Uterus (tissue), 2 donors: ENCODE data around the gene ADGRA3.

Source experiments
- POLR2A ChIP-seq, 2 donors: fragments of 450-650 bp; IDR thresholded peaks; one replicate each; pipeline ENCODE4 v1.6.1; 2016; ENCODE audit warnings: antibody characterized with exemption in 2 of 2, mild to moderate bottlenecking in 1 of 2, moderate library complexity in 1 of 2
- TF ChIP-seq, protein P1 (sequence below), 4 experiments: fragments of 200-600 bp in 2 of 4; fragments of 450-650 bp in 2 of 4; sonication (generic) in 2 of 4; IDR thresholded peaks; one replicate each; pipeline ENCODE4 v1.5.1; 2016 to 2019; ENCODE audit warnings: antibody characterized with exemption in 4 of 4, mild to moderate bottlenecking in 2 of 4, moderate library complexity in 1 of 4

DNA sequence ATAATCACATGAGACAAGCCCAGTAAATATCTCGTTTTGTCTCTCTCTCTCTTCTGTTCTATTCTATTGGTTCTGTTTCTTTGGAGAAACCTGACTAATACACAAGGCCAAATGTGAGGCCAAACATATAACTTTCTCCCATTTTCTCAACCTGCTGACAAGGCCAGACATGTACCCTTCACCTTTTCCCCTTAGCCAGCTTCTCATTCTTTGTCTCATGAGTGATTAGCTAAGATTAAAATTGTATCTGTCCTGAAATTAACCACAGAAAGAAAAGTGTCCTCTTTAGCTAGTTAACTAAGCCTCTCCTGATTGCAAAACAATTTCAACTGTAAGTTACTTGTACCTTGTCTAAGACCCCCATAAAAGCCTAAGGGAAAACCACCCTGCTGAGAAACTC, 18.5 kb upstream of the ADGRA3 start:
- TF ChIP-seq, protein P1, sequence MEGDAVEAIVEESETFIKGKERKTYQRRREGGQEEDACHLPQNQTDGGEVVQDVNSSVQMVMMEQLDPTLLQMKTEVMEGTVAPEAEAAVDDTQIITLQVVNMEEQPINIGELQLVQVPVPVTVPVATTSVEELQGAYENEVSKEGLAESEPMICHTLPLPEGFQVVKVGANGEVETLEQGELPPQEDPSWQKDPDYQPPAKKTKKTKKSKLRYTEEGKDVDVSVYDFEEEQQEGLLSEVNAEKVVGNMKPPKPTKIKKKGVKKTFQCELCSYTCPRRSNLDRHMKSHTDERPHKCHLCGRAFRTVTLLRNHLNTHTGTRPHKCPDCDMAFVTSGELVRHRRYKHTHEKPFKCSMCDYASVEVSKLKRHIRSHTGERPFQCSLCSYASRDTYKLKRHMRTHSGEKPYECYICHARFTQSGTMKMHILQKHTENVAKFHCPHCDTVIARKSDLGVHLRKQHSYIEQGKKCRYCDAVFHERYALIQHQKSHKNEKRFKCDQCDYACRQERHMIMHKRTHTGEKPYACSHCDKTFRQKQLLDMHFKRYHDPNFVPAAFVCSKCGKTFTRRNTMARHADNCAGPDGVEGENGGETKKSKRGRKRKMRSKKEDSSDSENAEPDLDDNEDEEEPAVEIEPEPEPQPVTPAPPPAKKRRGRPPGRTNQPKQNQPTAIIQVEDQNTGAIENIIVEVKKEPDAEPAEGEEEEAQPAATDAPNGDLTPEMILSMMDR (IDR thresholded peaks at IDR 0.05): no peak
- no peak for TF ChIP-seq POLR2A (IDR thresholded peaks at IDR 0.05)
